Activated effector memory CD4-positive, alpha-beta T cell treated with Interleukin-2 at 50 U/mL for 16 hours (primary cell): ENCODE measurements around the gene SEMA5B.

Experiments used
- DNase-seq: peaks from one replicate; pipeline ENCODE4 v3.0.0-alpha.2; 2020

Gene SEMA5B

GRCh38 chr3:123027292-123028232 lies at the start of gene SEMA5B:
SEMA5B (minus strand) TSS chr3:123027763; CDS start chr3:122961263, 66,500 bp downstream.
- DNase-seq: peak; percentile 12

GRCh38 chr3:123076496-123077418 lies 49.2 kb upstream of the SEMA5B start:
- no peak for DNase-seq

GRCh38 chr3:123076112-123076495 lies 48.5 kb upstream of the SEMA5B start:
- no peak for DNase-seq

GRCh38 chr3:123075359-123075758 lies 47.8 kb upstream of the SEMA5B start:
- DNase-seq: no peak

- DNase-seq: no peak
Measured at GRCh38 chr3:123072564-123072963, 45.0 kb upstream of the SEMA5B start.

GRCh38 chr3:123072152-123072551 lies 44.6 kb upstream of the SEMA5B start:
- DNase-seq: no peak

- no peak for DNase-seq
Measured at GRCh38 chr3:123071581-123071980, 44.0 kb upstream of the SEMA5B start.

- no peak for DNase-seq
Measured at GRCh38 chr3:123071146-123071545, 43.6 kb upstream of the SEMA5B start.

GRCh38 chr3:123070510-123070909 lies 42.9 kb upstream of the SEMA5B start:
- no peak for DNase-seq

GRCh38 chr3:123068601-123069381 lies 41.2 kb upstream of the SEMA5B start:
- DNase-seq: no peak

- DNase-seq: no peak
Measured at GRCh38 chr3:123067689-123068600, 40.4 kb upstream of the SEMA5B start.

- peak; percentile 27 for DNase-seq
Measured at GRCh38 chr3:123066896-123067688, 39.5 kb upstream of the SEMA5B start, which contains the start of gene PDIA5. PDIA5 (plus strand) TSS chr3:123067025; CDS start chr3:123067165, 140 bp downstream.

GRCh38 chr3:123066599-123066895 lies 39.0 kb upstream of the SEMA5B start:
- no peak for DNase-seq

- no peak for DNase-seq
Measured at GRCh38 chr3:123064914-123065313, 37.4 kb upstream of the SEMA5B start.

GRCh38 chr3:123064506-123064905 lies 36.9 kb upstream of the SEMA5B start:
- DNase-seq: no peak

GRCh38 chr3:123063034-123063433 lies 35.5 kb upstream of the SEMA5B start:
- no peak for DNase-seq

- no peak for DNase-seq
Measured at GRCh38 chr3:123061856-123062255, 34.3 kb upstream of the SEMA5B start.

- DNase-seq: no peak
Measured at GRCh38 chr3:123060054-123060453, 32.5 kb upstream of the SEMA5B start.

- no peak for DNase-seq
Measured at GRCh38 chr3:123058505-123058904, 30.9 kb upstream of the SEMA5B start.

- DNase-seq: no peak
Measured at GRCh38 chr3:123055352-123055751, 27.8 kb upstream of the SEMA5B start.

- DNase-seq: no peak
Measured at GRCh38 chr3:123054931-123055330, 27.4 kb upstream of the SEMA5B start.
